Trophoblast cell (in vitro differentiated cells and primary cell): Measurements from ENCODE around the gene TBL1X.

Experiments used
- DNase-seq, 2 donors: peaks; one replicate each; pipeline ENCODE4 v3.0.0-alpha.2; 2016
- H2AFZ ChIP-seq: 2 replicates; pipeline ENCODE4 v1.6.1; 2013; ENCODE audit warnings: low read length, moderate library complexity, mild to moderate bottlenecking; ENCODE audit not compliant: insufficient read depth, poor library complexity
- H2AK5ac ChIP-seq: 2 replicates; pipeline ENCODE4 v1.6.1; 2013; ENCODE audit warnings: mild to moderate bottlenecking, low read length
- H2BK120ac ChIP-seq: 2 replicates; pipeline ENCODE4 v1.6.1; 2013; ENCODE audit warnings: low read length, mild to moderate bottlenecking, moderate library complexity; ENCODE audit not compliant: insufficient read depth, poor library complexity
- H2BK12ac ChIP-seq: 2 replicates; pipeline ENCODE4 v1.6.1; 2013; ENCODE audit warnings: mild to moderate bottlenecking, low read length, moderate library complexity
- H2BK5ac ChIP-seq: 2 replicates; pipeline ENCODE4 v1.6.1; 2013; ENCODE audit warnings: low read length, low read depth, moderate library complexity, mild to moderate bottlenecking; ENCODE audit not compliant: poor library complexity
- H3K14ac ChIP-seq: 2 replicates; pipeline ENCODE4 v1.6.1; 2013; ENCODE audit warnings: mild to moderate bottlenecking, low read length
- H3K18ac ChIP-seq: 2 replicates; pipeline ENCODE4 v1.6.1; 2013; ENCODE audit warnings: mild to moderate bottlenecking, low read length
- H3K23ac ChIP-seq: 2 replicates; pipeline ENCODE4 v1.6.1; 2013; ENCODE audit warnings: low read length
- H3K27ac ChIP-seq: 2 replicates; pipeline ENCODE4 v1.5.1; 2013; ENCODE audit warnings: low read depth, mild to moderate bottlenecking, inconsistent platforms, low read length, moderate library complexity
- H3K27me3 ChIP-seq: 2 replicates; pipeline ENCODE4 v1.6.1; 2013; ENCODE audit warnings: inconsistent platforms, mild to moderate bottlenecking, low read length, moderate library complexity; ENCODE audit not compliant: insufficient read depth
- H3K36me3 ChIP-seq, 2 experiments: 1 replicate in 1 of 2; 2 replicates in 1 of 2; pipeline ENCODE4 v1.6.1; 2013; ENCODE audit warnings: low read length in 2 of 2, mild to moderate bottlenecking in 2 of 2, moderate library complexity in 1 of 2; ENCODE audit not compliant: insufficient read depth in 2 of 2, control insufficient read depth in 1 of 2
- H3K4ac ChIP-seq: 2 replicates; pipeline ENCODE4 v1.6.1; 2013; ENCODE audit warnings: low read depth, mild to moderate bottlenecking, low read length, moderate library complexity
- H3K4me1 ChIP-seq, 2 experiments: 1 replicate in 1 of 2; 2 replicates in 1 of 2; pipeline ENCODE4 v1.6.1; 2013; ENCODE audit warnings: low read length in 2 of 2, mild to moderate bottlenecking in 2 of 2, moderate library complexity in 1 of 2; ENCODE audit not compliant: insufficient read depth in 2 of 2, control insufficient read depth in 1 of 2
- H3K4me2 ChIP-seq: 2 replicates; pipeline ENCODE4 v1.6.1; 2013; ENCODE audit warnings: inconsistent platforms, mild to moderate bottlenecking, low read length, moderate library complexity
- H3K4me3 ChIP-seq: 2 replicates; pipeline ENCODE4 v1.5.1; 2013; ENCODE audit warnings: mild to moderate bottlenecking, low read depth, low read length, inconsistent platforms
- H3K79me1 ChIP-seq: one replicate; pipeline ENCODE4 v1.6.1; 2013; ENCODE audit warnings: low read length
- H3K79me2 ChIP-seq: 2 replicates; pipeline ENCODE4 v1.6.1; 2013; ENCODE audit warnings: low read length, mild to moderate bottlenecking; ENCODE audit not compliant: control insufficient read depth, insufficient read depth, poor library complexity
- H3K9ac ChIP-seq: 2 replicates; pipeline ENCODE4 v1.6.1; 2013; ENCODE audit warnings: mild to moderate bottlenecking, low read length
- H3K9me3 ChIP-seq: 2 replicates; pipeline ENCODE4 v1.6.1; 2013; ENCODE audit warnings: low read depth, mild to moderate bottlenecking, control low read depth, inconsistent platforms, low read length; ENCODE audit not compliant: insufficient read depth
- H4K12ac ChIP-seq: 2 replicates; pipeline ENCODE4 v1.6.1; 2013; ENCODE audit warnings: low read depth, mild to moderate bottlenecking, low read length, moderate library complexity
- H4K8ac ChIP-seq: 2 replicates; pipeline ENCODE4 v1.6.1; 2013; ENCODE audit warnings: low read depth, mild to moderate bottlenecking, low read length, moderate library complexity
- H4K91ac ChIP-seq: one replicate; pipeline ENCODE4 v1.6.1; 2013; ENCODE audit warnings: low read depth, mild to moderate bottlenecking, low read length, moderate library complexity
- WGBS: extraction: QIAGEN DNeasy Blood & Tissue Kit; methylation state at CpG from one replicate; pipeline ENCODE4 v1.1.7; 2013; ENCODE audit warnings: missing lambda C conversion rate; ENCODE audit not compliant: insufficient read length, insufficient coverage; ENCODE audit errors: extremely low coverage; 5-methylcytosine and 5-hydroxymethylcytosine counted together

Gene TBL1X

GRCh38 chrX:9569876-9570301 lies 105.0 kb downstream of the TBL1X start:
- H3K14ac ChIP-seq: no peak overlapping the region
- no peak overlapping the region for H3K4me3 ChIP-seq
- H3K9me3 ChIP-seq: peaks cover 2% of the 10 kb centered on the region
- H3K27ac ChIP-seq: no peak overlapping the region
- no peaks in the 10 kb centered on the region for H3K36me3 ChIP-seq
- H2AK5ac ChIP-seq: no peak overlapping the region
- H3K9ac ChIP-seq: no peak overlapping the region
- H2BK12ac ChIP-seq: no peak overlapping the region
- DNase-seq: no peak
- H4K8ac ChIP-seq: no peak overlapping the region
- H3K23ac ChIP-seq: no peak overlapping the region
- no peak overlapping the region for H3K4me2 ChIP-seq
- H3K27me3 ChIP-seq: no peaks in the 10 kb centered on the region
- H3K79me2 ChIP-seq: no peaks in the 10 kb centered on the region
- no peak overlapping the region for H3K4ac ChIP-seq
- H4K91ac ChIP-seq: no peak overlapping the region
- no peak overlapping the region for H2AFZ ChIP-seq
- H4K12ac ChIP-seq: no peak overlapping the region
- H2BK5ac ChIP-seq: no peak overlapping the region
- H3K18ac ChIP-seq: no peak overlapping the region
- H2BK120ac ChIP-seq: no peak overlapping the region
- WGBS: no CpG with 5 or more reads among the region's 10 CpGs
- H3K79me1 ChIP-seq: no peaks in the 10 kb centered on the region
- H3K4me1 ChIP-seq: no peaks in the 10 kb centered on the region

GRCh38 chrX:9573282-9574106 lies 108.6 kb downstream of the TBL1X start:
- Histone ChIP-seq H3K27me3 (no peaks in the 10 kb centered on the region), H3K23ac (no peak overlapping the region), H2BK5ac (no peak overlapping the region), H3K79me2 (no peaks in the 10 kb centered on the region), H3K4me1 (no peaks in the 10 kb centered on the region), H3K9me3 (no peaks in the 10 kb centered on the region), H2BK120ac (no peak overlapping the region), H2AFZ (no peak overlapping the region), H3K4me3 (no peak overlapping the region), H3K27ac (no peak overlapping the region), H4K12ac (no peak overlapping the region), H2AK5ac (no peak overlapping the region), H4K91ac (no peak overlapping the region), H3K18ac (no peak overlapping the region), H3K79me1 (no peaks in the 10 kb centered on the region), H3K14ac (no peak overlapping the region), H3K4ac (no peak overlapping the region), H3K4me2 (no peak overlapping the region), H3K36me3 (peaks cover 0 to 3% of the 10 kb centered on the region in 2 experiments), H2BK12ac (no peak overlapping the region), H4K8ac (no peak overlapping the region), H3K9ac (no peak overlapping the region)
- no peak for DNase-seq
- no CpG with 5 or more reads among the region's 12 CpGs for WGBS

- WGBS: no CpG with 5 or more reads among the region's 9 CpGs
- Histone ChIP-seq H3K18ac (no peak overlapping the region), H2AFZ (no peak overlapping the region), H2BK120ac (no peak overlapping the region), H4K91ac (no peak overlapping the region), H3K9me3 (no peaks in the 10 kb centered on the region), H3K27ac (no peak overlapping the region), H3K4me1 (no peaks in the 10 kb centered on the region), H4K12ac (no peak overlapping the region), H4K8ac (no peak overlapping the region), H3K14ac (no peak overlapping the region), H2BK5ac (no peak overlapping the region), H2AK5ac (no peak overlapping the region), H3K36me3 (peaks cover 0 to 3% of the 10 kb centered on the region in 2 experiments), H3K4me2 (no peak overlapping the region), H3K9ac (no peak overlapping the region), H3K4ac (no peak overlapping the region), H3K79me2 (no peaks in the 10 kb centered on the region), H3K27me3 (no peaks in the 10 kb centered on the region), H3K79me1 (no peaks in the 10 kb centered on the region), H2BK12ac (no peak overlapping the region), H3K4me3 (no peak overlapping the region), H3K23ac (no peak overlapping the region)
- DNase-seq: no peak
Measured at GRCh38 chrX:9576059-9576458, 111.2 kb downstream of the TBL1X start.

- Histone ChIP-seq H2BK5ac (no peak overlapping the region), H3K27ac (no peak overlapping the region), H3K23ac (no peak overlapping the region), H3K4me2 (no peak overlapping the region), H3K79me2 (no peaks in the 10 kb centered on the region), H4K8ac (no peak overlapping the region), H4K91ac (no peak overlapping the region), H4K12ac (no peak overlapping the region), H3K9me3 (no peaks in the 10 kb centered on the region), H3K18ac (no peak overlapping the region), H3K27me3 (no peaks in the 10 kb centered on the region), H2BK12ac (no peak overlapping the region), H2AK5ac (no peak overlapping the region), H3K14ac (no peak overlapping the region), H2AFZ (no peak overlapping the region), H3K79me1 (no peaks in the 10 kb centered on the region), H3K36me3 (peaks cover 0 to 3% of the 10 kb centered on the region in 2 experiments), H3K4ac (no peak overlapping the region), H3K4me3 (no peak overlapping the region), H3K9ac (no peak overlapping the region), H2BK120ac (no peak overlapping the region), H3K4me1 (no peaks in the 10 kb centered on the region)
- DNase-seq: no peak
- WGBS: no CpG with 5 or more reads among the region's 9 CpGs
Measured at GRCh38 chrX:9577555-9577954, 112.7 kb downstream of the TBL1X start.
